Measurements from ENCODE around the gene CASZ1.
A peak's percentile ranks its signal among the peaks of the same experiment; 100 is the strongest.

The CASZ1 gene

GRCh38 chr1:10738061-10739058, 58.1 kb downstream of the CASZ1 start:
- TF ChIP-seq POLR2A (IDR thresholded peaks at IDR 0.05; ENCODE audit: low read depth, low read length) (no peak), TAF1 (IDR thresholded peaks at IDR 0.05; ENCODE audit: borderline replicate concordance, low read depth, low read length) (no peak), POLR2AphosphoS5 (IDR thresholded peaks at IDR 0.05; ENCODE audit: low read depth, low read length) (no peak)
- FAIRE-seq (no peak), DNase-seq (ENCODE audit: insufficient read length) (no peak)

GRCh38 chr1:10737651-10738050, 58.8 kb downstream of the CASZ1 start:
- no peak for FAIRE-seq

GRCh38 chr1:10736634-10737586, 59.5 kb downstream of the CASZ1 start:
- no peak for DNase-seq (ENCODE audit: insufficient read length)
- no peak for TF ChIP-seq POLR2A (IDR thresholded peaks at IDR 0.05; ENCODE audit: low read depth, low read length)
- no peak for TF ChIP-seq POLR2AphosphoS5 (IDR thresholded peaks at IDR 0.05; ENCODE audit: low read depth, low read length)
- no peak for TF ChIP-seq TAF1 (IDR thresholded peaks at IDR 0.05; ENCODE audit: borderline replicate concordance, low read depth, low read length)
- FAIRE-seq, result no peak

More at GRCh38 chr1:10737651-10738050, 58.8 kb downstream of the CASZ1 start:
- DNase-seq (ENCODE audit: insufficient read length), result no peak
- TF ChIP-seq POLR2A (IDR thresholded peaks at IDR 0.05; ENCODE audit: low read depth, low read length), result no peak
- no peak for TF ChIP-seq POLR2AphosphoS5 (IDR thresholded peaks at IDR 0.05; ENCODE audit: low read depth, low read length)
- TF ChIP-seq TAF1 (IDR thresholded peaks at IDR 0.05; ENCODE audit: borderline replicate concordance, low read depth, low read length), result no peak

- FAIRE-seq (no peak), DNase-seq (ENCODE audit: insufficient read length) (no peak)
- no peak for TF ChIP-seq POLR2AphosphoS5 (IDR thresholded peaks at IDR 0.05; ENCODE audit: low read depth, low read length)
- TF ChIP-seq POLR2A (IDR thresholded peaks at IDR 0.05; ENCODE audit: low read depth, low read length), result no peak
- TF ChIP-seq TAF1 (IDR thresholded peaks at IDR 0.05; ENCODE audit: borderline replicate concordance, low read depth, low read length), result no peak
These were observed 60.7 kb downstream of the CASZ1 start for GRCh38 chr1:10735563-10736305.

GRCh38 chr1:10734962-10735544, 61.4 kb downstream of the CASZ1 start:
- TF ChIP-seq POLR2AphosphoS5 (IDR thresholded peaks at IDR 0.05; ENCODE audit: low read depth, low read length) (no peak), POLR2A (IDR thresholded peaks at IDR 0.05; ENCODE audit: low read depth, low read length) (no peak), TAF1 (IDR thresholded peaks at IDR 0.05; ENCODE audit: borderline replicate concordance, low read depth, low read length) (no peak)
- DNase-seq (ENCODE audit: insufficient read length) (no peak), FAIRE-seq (no peak)

- no peak for FAIRE-seq
- TF ChIP-seq POLR2AphosphoS5 (IDR thresholded peaks at IDR 0.05; ENCODE audit: low read depth, low read length) (no peak), TAF1 (IDR thresholded peaks at IDR 0.05; ENCODE audit: borderline replicate concordance, low read depth, low read length) (no peak), POLR2A (IDR thresholded peaks at IDR 0.05; ENCODE audit: low read depth, low read length) (no peak)
- no peak for DNase-seq (ENCODE audit: insufficient read length)
These were observed 62.1 kb downstream of the CASZ1 start for GRCh38 chr1:10734375-10734774.

- FAIRE-seq, result peak; percentile 51
- TF ChIP-seq POLR2A (IDR thresholded peaks at IDR 0.05; ENCODE audit: low read depth, low read length) (no peak), TAF1 (IDR thresholded peaks at IDR 0.05; ENCODE audit: borderline replicate concordance, low read depth, low read length) (no peak), POLR2AphosphoS5 (IDR thresholded peaks at IDR 0.05; ENCODE audit: low read depth, low read length) (no peak)
- peak; percentile 64 for DNase-seq (ENCODE audit: insufficient read length)
These were observed 62.7 kb downstream of the CASZ1 start for GRCh38 chr1:10733474-10734366.

- TF ChIP-seq POLR2A (IDR thresholded peaks at IDR 0.05; ENCODE audit: low read depth, low read length), result no peak
- no peak for TF ChIP-seq POLR2AphosphoS5 (IDR thresholded peaks at IDR 0.05; ENCODE audit: low read depth, low read length)
- no peak for TF ChIP-seq TAF1 (IDR thresholded peaks at IDR 0.05; ENCODE audit: borderline replicate concordance, low read depth, low read length)
- no peak for FAIRE-seq
- DNase-seq (ENCODE audit: insufficient read length), result no peak
These were observed 65.5 kb downstream of the CASZ1 start for GRCh38 chr1:10730985-10731384.

- DNase-seq (ENCODE audit: insufficient read length) (no peak), FAIRE-seq (no peak)
- TF ChIP-seq TAF1 (IDR thresholded peaks at IDR 0.05; ENCODE audit: borderline replicate concordance, low read depth, low read length), result no peak
- no peak for TF ChIP-seq POLR2AphosphoS5 (IDR thresholded peaks at IDR 0.05; ENCODE audit: low read depth, low read length)
- no peak for TF ChIP-seq POLR2A (IDR thresholded peaks at IDR 0.05; ENCODE audit: low read depth, low read length)
These were observed 67.6 kb downstream of the CASZ1 start for GRCh38 chr1:10728595-10729410.

Measured in GM12892 (cell line).